ENCODE results near the gene FAM217A.
A peak's percentile ranks its signal among the peaks of the same experiment; 100 is the strongest.

The FAM217A gene

DNA sequence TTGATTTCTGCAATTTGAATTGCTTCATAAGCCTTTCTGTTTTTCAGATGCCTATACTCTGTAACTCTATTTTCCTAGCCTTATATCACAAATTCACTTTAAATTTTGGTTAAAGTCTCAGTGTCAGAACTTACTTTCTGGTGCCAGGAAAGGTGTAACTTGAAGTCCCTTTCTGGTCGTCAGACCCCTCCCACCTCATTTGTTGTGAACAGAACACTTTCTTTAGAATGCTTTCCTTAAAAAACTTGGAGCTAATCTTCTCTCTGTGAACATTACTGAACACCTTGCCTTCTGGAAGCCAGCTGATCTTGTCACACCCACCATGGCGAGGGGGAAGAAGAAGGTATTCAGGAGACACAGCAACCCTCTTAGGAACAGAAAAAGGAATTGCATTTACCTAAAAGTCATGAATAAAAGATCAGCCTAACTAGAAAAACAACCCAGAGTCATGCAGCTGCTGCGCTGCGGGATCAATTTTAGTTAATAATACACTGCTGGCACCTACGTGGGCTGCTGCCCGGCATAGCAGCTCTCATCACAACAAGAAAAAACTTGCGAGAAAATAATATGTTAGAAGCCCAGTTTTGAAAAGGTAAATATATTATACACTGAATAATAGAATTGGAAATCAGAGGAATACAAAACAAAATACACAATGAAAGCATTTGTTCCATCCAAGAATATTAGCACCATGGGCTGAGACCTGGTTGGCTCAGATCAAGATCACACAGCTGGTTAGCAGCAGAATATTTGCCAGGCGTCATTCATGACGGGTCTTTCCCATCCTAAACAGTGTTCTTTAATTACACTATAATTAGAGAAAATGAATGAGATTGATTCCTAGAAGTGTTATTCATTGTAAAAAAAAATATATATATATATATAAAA, 5.8 kb upstream of the FAM217A start:
- no peak for DNase-seq

DNA sequence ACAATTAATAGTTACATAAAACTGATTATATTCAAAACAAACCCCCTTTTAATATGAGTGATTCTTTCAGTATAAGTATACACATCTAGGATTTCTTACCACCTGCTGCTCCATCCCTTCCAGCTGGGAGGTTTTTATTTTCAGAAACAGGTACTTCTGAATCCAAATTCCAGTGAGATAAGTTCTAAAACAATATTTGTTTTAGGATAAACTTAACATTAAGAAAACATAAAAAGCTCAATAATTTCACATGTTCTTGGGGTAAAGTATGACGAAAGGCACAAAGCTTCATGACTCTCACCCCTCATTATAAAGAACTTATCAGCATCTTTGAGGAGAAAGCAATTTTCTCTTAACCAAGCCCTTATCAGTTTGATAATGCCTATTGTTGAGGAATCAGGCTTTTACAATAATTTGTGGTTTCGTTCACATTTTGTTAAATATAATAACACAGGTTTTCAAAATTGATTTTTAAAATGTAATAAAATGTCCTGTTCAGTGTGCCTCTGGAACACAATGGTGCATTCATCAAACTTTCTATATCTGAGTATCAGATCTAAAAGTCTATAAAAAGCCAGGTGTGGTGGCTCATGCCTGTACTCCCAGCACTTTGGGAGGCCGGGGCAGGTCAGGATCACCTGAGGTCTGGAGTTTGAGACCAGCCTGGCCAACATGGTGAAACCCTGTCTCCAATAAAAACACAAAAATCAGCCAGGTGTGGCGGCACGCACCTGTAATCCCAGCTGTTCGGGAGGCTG, 4.3 kb downstream of the FAM217A start:
- no peak for DNase-seq

DNA sequence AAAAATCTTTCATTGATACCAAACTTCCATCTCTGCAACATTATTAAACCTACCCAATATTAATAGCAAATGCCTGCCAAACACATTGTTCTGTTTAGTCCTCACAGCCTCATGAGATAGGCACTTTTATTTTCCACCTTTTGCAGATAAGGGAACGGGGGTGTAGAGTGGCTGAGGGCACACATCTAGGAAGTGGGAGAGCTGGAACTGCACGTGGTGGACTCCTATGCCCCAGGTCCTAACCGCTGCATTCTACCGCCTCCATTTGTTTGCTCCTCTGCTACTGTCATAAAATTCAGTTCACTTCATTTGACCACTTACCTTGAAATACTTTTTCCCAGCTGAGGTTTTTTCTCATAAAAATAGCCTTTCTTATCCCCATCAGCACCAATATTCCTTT, 7.6 kb downstream of the FAM217A start:
- no peak for DNase-seq

DNA sequence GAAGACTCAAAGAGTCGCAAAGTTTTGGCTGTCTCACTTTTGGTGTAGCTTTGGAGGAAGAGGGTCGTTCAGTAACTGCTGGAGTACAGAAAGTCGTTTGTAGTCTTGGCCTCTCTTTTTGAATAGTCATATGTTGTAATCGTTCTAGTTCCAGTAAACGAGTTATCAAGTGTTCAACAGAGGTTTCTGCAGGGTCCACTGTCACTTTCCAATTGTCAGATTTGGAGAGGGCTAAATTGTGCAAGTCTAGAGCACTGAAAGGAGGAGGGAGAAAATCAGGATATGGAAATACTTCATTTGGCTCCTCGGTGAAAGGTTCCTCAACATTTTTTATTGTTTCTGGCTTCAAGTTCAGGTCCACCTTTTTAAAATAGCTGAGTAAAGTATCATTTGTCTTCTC, 9.7 kb downstream of the FAM217A start:
- DNase-seq = no peak

DNA sequence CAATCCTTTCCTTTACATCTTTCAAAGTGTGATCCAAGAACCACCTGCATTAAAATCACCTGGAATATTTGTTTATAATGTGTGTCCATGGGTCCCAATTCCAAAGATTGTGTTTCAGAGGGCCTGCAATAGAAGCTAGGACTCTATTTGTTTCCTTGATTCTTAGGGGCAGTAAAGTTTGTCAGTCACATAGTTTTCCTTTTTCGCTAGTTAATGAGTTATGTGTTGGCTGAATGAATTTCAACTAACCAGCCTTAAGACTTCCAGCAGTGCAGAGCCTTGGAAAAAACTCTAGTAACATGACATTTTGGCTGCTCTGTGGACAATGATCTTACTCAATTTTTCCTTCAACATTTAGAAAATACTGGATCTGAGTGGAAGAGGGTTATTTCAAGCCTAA, 11.3 kb downstream of the FAM217A start:
- no peak for DNase-seq

DNA sequence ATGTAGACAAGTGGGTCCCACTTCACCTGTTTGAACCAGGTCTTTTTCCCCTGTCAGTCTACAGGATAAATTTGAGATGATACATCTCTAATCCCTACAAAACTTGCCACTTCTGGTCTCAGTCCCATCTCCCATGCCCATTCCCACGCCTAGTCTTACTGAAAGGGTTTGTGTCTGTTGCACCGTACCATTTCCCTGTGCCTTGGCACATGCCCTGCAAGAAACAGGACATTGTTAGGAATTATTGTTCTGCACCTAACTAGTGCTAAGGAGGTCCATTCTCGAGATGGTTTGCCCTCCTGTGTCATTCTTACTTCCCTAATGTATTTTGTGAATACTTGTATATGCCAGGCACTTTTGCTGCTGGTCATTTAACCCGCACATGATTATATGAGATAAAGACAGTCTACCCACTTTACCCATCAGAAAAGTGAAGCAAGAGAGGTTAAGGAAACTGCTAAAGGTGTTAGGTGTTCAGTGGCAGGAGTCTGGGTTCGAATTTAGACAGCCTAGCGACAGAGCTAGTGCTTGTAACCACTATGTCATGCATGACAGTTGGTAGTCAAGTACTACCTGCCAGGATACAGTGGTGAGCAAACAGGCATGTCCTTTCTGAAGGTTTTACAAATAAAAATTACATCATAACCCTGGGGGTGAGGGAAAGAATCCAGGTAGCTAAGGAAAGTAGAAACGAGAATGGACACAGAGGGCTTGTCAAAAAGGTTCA, 12.7 kb downstream of the FAM217A start:
- no peak for DNase-seq

DNA sequence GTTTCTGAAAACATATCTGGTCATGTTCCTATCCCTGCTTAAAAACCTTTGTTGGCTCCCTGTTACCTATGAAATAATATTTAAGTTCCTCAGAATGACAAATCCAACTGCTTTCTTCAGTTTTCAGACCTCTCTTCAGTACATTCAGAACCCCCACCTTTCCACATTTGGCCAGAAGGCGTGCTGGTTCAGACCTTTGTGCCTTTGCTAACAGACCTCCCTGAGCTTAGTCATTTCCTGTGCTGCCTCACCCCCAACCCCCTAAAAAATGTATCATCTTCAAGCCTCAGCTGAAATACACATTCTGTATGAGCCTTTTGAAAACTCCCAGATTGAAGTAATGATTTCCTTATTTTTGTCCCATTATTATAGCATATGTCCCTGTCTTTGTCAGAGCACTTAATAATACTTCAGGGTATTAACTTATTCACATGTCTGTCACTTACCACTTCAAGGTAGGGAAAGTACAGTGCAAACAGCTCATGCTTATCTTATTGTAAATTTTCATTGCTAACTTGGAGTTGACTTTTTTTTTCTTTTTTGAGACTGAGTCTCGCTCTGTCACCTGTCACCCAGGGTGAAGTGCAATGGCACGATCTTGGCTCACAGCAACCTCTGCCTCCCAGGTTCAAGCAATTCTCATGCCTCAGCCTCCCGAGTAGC, 19.7 kb downstream of the FAM217A start:
- DNase-seq = no peak

DNA sequence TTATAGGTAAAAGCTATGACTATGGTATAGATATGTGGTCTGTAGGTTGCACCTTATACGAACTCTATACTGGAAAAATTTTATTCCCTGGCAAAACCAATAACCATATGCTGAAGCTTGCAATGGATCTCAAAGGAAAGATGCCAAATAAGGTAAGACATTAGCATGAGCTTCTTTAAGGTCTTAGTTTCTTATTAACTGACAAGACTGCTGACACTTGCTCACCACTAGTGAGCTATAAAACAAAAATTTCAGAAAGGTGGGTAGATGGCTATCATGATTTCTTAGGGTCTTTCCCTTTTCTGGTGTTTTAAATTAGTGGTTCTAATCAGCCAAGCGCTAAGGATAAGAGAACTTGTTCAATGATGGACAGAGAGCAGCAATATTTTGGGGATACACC, 21.9 kb downstream of the FAM217A start:
- no peak for DNase-seq

DNA sequence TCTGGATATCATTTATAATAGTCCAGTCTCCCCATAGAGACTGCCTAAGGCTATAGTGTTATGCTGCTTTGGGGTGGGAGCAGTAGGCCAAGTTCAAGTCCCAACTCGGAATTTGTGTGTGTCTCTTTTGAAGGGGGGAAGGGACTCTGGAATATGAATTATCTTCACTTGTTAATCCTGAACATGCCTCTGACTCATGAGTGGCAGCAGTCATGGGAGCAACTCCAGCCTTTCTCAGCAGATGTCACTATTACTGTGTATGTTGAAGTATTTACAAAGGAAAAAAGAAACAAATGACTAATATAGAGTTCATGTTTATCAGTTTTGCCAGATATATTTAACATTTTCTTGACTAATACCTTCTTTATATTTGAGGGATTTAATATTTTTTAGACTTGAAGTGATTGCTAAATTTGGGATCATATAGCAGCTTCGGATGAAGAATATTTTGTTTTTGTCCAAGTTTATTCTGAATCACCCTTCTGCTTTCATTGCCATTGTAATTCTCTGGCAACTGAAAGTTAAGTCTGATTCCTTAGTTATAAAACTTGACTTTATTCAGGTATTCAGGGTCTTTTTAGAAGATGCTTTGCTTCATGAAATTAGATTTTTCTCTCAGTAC, 23.4 kb downstream of the FAM217A start:
- DNase-seq = peak; percentile 2

DNA sequence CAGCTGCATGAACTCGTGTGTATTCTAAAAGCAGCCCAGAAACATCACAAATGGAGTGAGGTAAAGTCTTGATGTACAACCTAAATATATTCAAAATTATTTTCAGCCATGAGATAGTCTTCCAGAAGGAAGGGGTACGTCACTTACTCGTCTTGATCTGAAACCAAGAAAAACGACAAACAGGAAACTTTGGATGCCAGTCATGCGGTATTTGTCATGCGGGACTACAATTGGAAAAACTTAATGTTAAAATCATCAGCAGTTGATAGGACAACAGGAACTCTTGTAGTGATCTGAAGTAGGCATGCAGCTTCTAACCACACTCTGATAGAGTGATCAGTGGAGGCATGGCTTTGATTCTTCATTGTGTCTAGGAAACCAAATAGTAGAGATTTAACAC, 29.7 kb downstream of the FAM217A start:
- no peak for DNase-seq

DNA sequence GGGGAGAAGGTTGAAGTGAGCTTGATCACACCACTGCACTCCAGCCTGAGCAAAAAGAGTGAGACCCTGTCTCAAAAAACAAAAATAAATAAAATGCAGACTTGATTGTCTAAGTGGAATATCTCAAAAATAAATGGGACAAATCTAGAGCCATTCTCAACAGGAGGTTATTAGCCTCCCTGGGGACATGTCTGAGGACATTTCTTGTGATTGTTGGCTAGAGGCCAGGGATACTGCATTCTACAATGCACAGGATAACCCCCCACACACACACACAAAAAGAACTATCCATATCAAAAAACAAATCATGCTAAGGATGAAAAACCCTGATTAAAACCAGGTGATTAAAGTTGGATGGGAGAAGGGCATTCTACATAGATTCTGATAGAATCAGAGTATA, 37.5 kb downstream of the FAM217A start:
- no peak for DNase-seq

DNA sequence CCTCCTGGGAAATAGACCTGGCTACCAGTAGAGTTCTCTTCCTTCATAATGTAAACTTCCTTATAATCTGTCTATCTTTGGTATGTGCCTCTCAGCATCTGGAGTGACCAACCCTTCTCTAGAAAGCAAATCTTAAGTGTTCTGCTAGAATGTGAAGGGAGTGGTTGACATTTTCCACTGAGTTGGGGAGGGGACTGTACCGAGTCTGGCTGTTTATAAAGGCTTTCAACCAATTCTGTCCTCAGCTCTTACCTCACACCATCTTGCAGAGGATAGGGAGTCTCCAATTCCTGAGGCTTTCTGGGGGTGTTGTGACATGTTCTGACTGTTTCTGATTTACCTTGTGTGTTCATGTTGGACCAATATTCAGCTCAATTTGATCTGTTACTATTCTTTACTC, 39.6 kb downstream of the FAM217A start:
- DNase-seq = no peak

DNA sequence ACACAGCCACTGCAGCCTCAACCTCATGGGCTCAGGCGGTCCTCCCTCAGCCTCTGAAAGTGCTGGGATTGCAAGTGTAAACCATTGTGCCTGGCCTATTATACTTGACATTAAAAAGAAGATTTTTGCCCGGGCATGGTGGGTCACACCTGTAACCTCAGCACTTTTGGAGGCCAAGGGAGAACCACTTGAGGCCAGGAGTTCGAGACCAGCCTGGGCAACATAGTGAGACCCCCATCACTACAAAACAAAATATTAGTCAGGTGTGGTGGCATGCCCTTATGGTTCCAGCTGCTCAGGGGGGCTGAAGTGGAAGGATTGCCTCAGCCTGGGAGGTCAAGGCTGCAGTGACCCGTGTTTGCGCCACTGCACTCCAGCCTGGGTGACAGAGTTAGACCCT, 42.4 kb downstream of the FAM217A start:
- DNase-seq = no peak

DNA sequence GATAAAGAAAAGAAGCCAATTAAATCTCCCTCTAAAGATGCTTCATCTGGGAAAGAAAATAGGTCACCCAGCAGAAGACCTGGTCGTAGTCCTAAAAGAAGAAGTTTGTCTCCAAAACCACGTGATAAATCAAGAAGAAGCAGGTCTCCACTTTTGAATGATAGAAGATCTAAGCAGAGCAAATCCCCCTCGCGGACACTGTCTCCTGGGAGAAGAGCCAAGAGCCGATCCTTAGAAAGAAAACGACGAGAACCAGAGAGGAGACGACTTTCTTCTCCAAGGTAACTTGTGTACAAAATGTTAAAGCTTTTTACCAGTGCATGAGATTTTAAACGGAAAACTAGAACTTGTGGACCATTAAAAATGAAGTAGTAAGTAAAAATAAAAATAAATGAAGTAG, 46.5 kb downstream of the FAM217A start:
- DNase-seq = no peak

DNA sequence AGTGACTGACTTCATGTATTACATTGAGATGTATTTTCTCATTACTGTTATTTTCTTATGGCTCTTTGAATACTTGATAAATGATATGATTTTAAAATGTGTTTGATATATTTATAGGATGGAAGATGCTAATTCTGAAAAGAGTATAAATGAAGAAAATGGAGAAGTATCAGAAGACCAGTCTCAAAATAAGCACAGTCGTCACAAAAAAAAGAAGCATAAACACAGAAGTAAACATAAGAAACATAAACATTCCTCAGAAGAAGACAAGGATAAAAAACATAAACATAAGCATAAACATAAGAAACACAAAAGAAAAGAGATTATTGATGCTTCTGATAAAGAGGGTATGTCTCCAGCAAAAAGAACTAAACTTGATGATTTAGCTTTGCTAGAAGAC, 47.5 kb downstream of the FAM217A start:
- no peak for DNase-seq

DNA sequence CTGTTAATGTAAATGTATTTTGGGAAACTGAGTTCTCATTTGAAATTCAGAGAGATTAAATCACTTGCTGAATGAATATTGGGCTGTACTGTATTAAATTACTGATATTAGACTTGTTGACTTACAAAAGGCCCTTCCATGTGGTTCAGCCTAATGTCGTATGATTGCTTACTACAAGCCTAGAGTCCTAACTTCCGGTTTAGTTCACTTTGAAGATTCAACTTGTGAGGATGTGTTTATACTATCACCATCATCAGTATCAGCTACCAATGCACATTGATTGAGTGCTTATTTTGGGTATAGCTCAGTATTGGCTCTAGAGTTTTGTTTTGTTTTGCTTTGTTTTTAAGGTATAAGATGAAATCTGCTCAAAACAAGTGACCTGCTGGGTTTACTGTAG, 48.3 kb downstream of the FAM217A start:
- no peak for DNase-seq

DNA sequence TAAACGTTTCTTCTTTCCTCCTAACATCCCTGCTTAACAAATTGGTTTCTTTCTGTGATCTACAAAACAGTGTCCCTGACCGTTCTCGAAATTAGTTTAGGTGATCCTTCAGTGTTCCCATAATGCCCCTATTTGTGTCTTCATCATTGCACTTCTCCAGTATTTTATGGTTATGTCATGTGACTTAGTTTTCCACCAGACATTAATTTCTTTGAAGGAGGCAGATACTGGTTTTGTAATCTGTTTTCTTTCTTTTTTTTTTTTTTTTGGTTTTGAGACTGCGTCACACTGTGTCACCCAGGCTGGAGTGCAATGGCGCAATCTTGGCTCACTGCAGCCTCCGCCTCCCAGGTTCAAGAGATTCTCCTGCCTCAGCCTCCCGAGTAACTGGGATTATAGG, 49.2 kb downstream of the FAM217A start:
- no peak for DNase-seq

DNA sequence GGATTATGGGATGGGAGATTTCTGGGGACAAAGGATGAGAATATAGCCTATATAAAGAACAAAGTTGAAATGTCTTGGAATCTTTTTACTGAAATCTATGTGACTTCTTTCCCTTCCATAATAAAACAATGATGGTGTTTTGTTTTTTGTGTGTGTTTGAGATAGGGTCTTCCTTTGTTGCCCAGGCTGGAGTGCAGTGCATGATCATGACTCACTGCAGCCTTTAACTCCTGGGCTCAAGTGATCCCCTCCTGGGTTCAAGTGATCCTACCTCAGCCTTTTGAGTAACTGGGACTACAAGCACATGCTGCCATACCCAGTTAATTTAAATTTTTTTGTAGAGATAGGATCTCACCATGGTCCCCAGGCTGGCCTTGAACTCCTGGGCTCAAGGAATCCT, 50.9 kb downstream of the FAM217A start:
- no peak for DNase-seq

DNA sequence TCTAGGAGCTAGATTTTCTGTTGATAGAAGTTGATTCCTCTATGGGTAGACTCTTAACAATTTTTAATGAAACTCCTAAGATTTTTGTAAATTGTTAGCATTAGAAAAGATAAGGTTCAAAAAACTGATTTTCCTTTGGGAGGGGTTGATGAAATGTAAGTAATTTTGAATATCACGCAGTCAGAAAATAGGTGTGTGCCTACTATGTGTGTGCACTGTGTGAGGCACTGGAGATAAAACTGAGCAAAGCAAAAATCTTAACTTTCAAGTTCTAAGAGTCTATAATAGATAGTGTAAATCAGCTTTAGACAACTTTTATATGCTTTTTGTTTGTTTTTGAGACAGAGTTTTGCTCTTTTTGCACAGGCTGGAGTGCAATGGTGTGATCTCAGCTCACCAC, 53.3 kb downstream of the FAM217A start:
- no peak for DNase-seq

DNA sequence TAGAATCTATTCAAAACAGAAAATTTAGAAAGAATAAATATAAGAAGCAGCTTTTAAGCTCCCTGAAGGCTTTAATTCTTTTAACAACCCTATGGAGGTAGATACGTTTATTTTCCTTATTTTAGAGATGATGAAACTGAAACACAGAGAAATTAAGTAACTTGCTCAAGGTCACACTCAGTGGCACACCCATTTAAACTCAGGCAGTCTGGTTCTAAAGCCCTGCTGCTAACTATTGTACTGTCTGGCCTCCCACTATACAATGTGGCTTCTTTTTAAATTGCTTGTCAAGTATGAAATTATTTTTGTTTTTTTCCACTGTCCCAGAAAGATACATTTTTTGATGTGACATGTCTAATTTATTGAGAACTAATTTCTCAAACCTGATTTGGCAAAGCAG, 55.7 kb downstream of the FAM217A start:
- no peak for DNase-seq

DNA sequence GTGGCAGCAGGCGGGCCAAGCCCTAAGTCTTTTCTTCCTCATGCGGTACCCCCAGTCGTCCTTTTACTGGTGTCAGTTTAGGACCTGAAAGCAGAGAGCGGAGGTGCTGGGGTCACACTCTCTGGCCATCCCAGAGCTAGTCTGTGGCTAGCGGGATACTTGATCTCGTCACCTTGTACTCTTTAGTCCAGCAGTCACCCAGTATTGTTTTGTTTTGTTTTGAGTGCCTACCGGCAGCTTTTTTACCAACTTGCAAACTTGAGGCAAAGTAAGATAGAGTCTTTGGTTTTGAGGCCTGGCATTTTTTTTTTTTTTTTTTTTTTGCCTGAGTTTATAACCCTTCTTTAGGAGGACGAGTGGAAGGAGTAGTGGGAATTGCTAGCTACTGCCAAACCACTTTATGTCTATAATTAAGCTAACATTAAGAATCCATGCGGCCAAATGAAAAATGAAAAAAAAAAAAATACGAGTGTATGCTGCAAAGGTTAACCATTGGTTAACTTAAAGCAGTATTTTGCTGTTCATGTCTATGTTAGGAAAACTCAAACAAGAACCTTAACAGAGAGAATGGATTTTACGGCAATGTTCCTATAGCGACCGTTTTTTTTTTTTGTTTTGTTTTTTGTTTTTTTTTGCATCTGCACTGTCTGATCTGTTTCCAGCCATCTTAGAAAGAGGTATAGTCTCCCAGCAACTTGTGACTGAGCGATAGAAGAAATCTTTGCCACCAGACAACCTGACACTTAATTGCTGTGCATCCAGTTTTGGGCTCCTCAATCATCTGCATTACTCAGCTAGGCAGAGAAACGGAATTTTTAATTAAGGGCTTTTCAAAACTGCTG, 56.9 kb downstream of the FAM217A start:
- no peak for DNase-seq

Measured in NCI-H510A treated with DMSO at 0.1 percent for 48 hours (cell line).